GM12878 (cell line): ENCODE data around the gene DLG2. TPM values are rescaled to one million over a fixed set of nuclear protein-coding genes. Genes with fewer than 3 reads are reported as not detected.

Source experiments
- BRCA1 ChIP-seq: IDR thresholded peaks from 2 replicates; pipeline ENCODE4 v1.6.1; 2011; ENCODE audit warnings: low read depth, low read length, improper control_type of control experiment
- CBFB ChIP-seq: IDR thresholded peaks from 2 replicates; pipeline ENCODE4 v1.6.1; 2016; ENCODE audit warnings: antibody characterized with exemption, low read depth
- CEBPZ ChIP-seq: fragments of 150-350 bp; IDR thresholded peaks from 2 replicates; pipeline ENCODE4 v1.6.1; 2016; ENCODE audit warnings: low read depth, low read length
- CHD1 ChIP-seq: IDR thresholded peaks from 2 replicates; pipeline ENCODE4 v1.6.1; 2012; ENCODE audit warnings: low read depth, low read length, improper control_type of control experiment
- DPF2 ChIP-seq: fragments of 450-650 bp; IDR thresholded peaks from 2 replicates; pipeline ENCODE4 v1.6.1; 2017; ENCODE audit warnings: mild to moderate bottlenecking
- FOXK2 ChIP-seq: fragments of 450-650 bp; IDR thresholded peaks from 2 replicates; pipeline ENCODE4 v1.6.1; 2017; ENCODE audit warnings: mild to moderate bottlenecking, moderate library complexity
- HDAC6 ChIP-seq: fragments of 200-600 bp; sonication (generic); IDR thresholded peaks from one replicate; pipeline ENCODE4 v1.8.0; 2017; ENCODE audit warnings: antibody characterized with exemption; ENCODE audit not compliant: unreplicated experiment
- HDGF ChIP-seq: fragments of 450-650 bp; IDR thresholded peaks from 2 replicates; pipeline ENCODE4 v1.6.1; 2016; ENCODE audit warnings: antibody characterized with exemption
- IRF4 ChIP-seq: IDR thresholded peaks from 2 replicates; pipeline ENCODE4 v1.6.1; 2011; ENCODE audit warnings: low read depth, low read length
- KAT2A ChIP-seq: conservative IDR thresholded peaks from 2 replicates; pipeline ENCODE4 v1.6.1; 2011; ENCODE audit warnings: low read depth, low read length; ENCODE audit not compliant: control insufficient read depth
- LARP7 ChIP-seq: fragments of 450-650 bp; IDR thresholded peaks from 2 replicates; pipeline ENCODE4 v1.6.1; 2017; ENCODE audit warnings: mild to moderate bottlenecking
- MEF2A ChIP-seq: IDR thresholded peaks from 2 replicates; pipeline ENCODE4 v1.6.1; 2011; ENCODE audit warnings: low read depth, mild to moderate bottlenecking, low read length, moderate library complexity; ENCODE audit not compliant: insufficient read depth
- MTA3 ChIP-seq: IDR thresholded peaks from 2 replicates; pipeline ENCODE4 v1.6.1; 2012; ENCODE audit warnings: low read length, inconsistent platforms, borderline replicate concordance
- MYB ChIP-seq: fragments of 150-350 bp; IDR thresholded peaks from 2 replicates; pipeline ENCODE4 v1.6.1; 2014; ENCODE audit warnings: mild to moderate bottlenecking, low read depth, low read length, borderline replicate concordance
- NFXL1 ChIP-seq: fragments of 450-650 bp; IDR thresholded peaks from 2 replicates; pipeline ENCODE4 v1.6.1; 2017; ENCODE audit warnings: antibody characterized with exemption, mild to moderate bottlenecking, borderline replicate concordance
- RAD51 ChIP-seq: fragments of 450-650 bp; IDR thresholded peaks from 2 replicates; pipeline ENCODE4 v1.6.1; 2016; ENCODE audit warnings: moderate library complexity, mild to moderate bottlenecking, inconsistent platforms
- RB1 ChIP-seq: fragments of 450-650 bp; formaldehyde crosslinking; IDR thresholded peaks from 2 replicates; pipeline ENCODE4 v1.6.1; 2017; ENCODE audit warnings: mild to moderate bottlenecking, borderline replicate concordance
- RBBP5 ChIP-seq: fragments of 200-600 bp; sonication (generic); conservative IDR thresholded peaks from 2 replicates; pipeline ENCODE4 v1.6.1; 2016
- RCOR1 ChIP-seq: conservative IDR thresholded peaks from 2 replicates; pipeline ENCODE4 v1.6.1; 2012; ENCODE audit warnings: low read depth, low read length, improper control_type of control experiment
- SIN3A ChIP-seq: IDR thresholded peaks from 2 replicates; pipeline ENCODE4 v1.6.1; 2012; ENCODE audit warnings: low read depth, low read length, improper control_type of control experiment
- USF2 ChIP-seq: IDR thresholded peaks from 2 replicates; pipeline ENCODE4 v1.6.1; 2011; ENCODE audit warnings: low read depth, low read length, improper control_type of control experiment, borderline replicate concordance
- WRNIP1 ChIP-seq: IDR thresholded peaks from 2 replicates; pipeline ENCODE4 v1.6.1; 2011; ENCODE audit warnings: low read depth, low read length, improper control_type of control experiment, borderline replicate concordance
- ZZZ3 ChIP-seq: IDR thresholded peaks from 2 replicates; pipeline ENCODE4 v1.6.1; 2011; ENCODE audit warnings: low read depth; ENCODE audit not compliant: control insufficient read depth, insufficient read length
- polyA plus RNA-seq, 11 experiments: library from polyadenylated mRNA; depleted of rRNA in 4 of 11; unstranded in 6 of 11; stranded (reverse) in 5 of 11; fragments of >200 nt; fragmentation: Nextera tagmentation in 4 of 11; fragmentation: Illumina TruSeq in 1 of 11; extraction: Ambion mirVana in 4 of 11; extraction: Trizol in 1 of 11; gene quantifications; 1 replicate in 1 of 11; 2 replicates in 10 of 11; pipeline versions ENCODE4 v1.2.1 to v1.2.3, GENCODE V29; 2011 to 2016; ENCODE audit warnings: inconsistent platforms in 2 of 11, missing spikeins in 2 of 11, low read depth in 1 of 11
- total RNA-seq, 4 experiments: library from RNA; depleted of rRNA in 3 of 4; stranded (reverse); fragments of >200 nt in 3 of 4; fragmentation: Illumina TruSeq in 1 of 4; extraction: Trizol in 1 of 4; gene quantifications; 2 replicates each; pipeline versions ENCODE4 v1.2.1 to v1.2.3, GENCODE V29; 2013 to 2021
- TF ChIP-seq, protein P1 (sequence below): fragments of 450-650 bp; IDR thresholded peaks from 2 replicates; pipeline ENCODE4 v1.6.1; 2017; ENCODE audit warnings: mild to moderate bottlenecking
- TF ChIP-seq, protein P2 (sequence below): fragments of 450-650 bp; formaldehyde crosslinking; IDR thresholded peaks from 2 replicates; pipeline ENCODE4 v1.5.0; 2022; ENCODE audit warnings: mild to moderate bottlenecking, missing genetic modification characterization

DLG2 gene
- total and polyA plus RNA-seq, 10 of the 15 experiments (the other 5 are each of a cell fraction or from before 2014, with no cell fraction given), result 0.09 to 0.98 (median 0.35) TPM

GRCh38 chr11:83835423-83835822 lies 1791.7 kb downstream of the DLG2 start (continued):
- TF ChIP-seq IRF4, result no peak
- TF ChIP-seq RAD51, result no peak
- TF ChIP-seq DPF2, result 0 out of 2 replicates have a peak, but pooled peaks have one; percentile 29
- TF ChIP-seq MEF2A, result no peak
- TF ChIP-seq RB1, result no peak
- no peak for TF ChIP-seq SIN3A
- TF ChIP-seq, protein P1, sequence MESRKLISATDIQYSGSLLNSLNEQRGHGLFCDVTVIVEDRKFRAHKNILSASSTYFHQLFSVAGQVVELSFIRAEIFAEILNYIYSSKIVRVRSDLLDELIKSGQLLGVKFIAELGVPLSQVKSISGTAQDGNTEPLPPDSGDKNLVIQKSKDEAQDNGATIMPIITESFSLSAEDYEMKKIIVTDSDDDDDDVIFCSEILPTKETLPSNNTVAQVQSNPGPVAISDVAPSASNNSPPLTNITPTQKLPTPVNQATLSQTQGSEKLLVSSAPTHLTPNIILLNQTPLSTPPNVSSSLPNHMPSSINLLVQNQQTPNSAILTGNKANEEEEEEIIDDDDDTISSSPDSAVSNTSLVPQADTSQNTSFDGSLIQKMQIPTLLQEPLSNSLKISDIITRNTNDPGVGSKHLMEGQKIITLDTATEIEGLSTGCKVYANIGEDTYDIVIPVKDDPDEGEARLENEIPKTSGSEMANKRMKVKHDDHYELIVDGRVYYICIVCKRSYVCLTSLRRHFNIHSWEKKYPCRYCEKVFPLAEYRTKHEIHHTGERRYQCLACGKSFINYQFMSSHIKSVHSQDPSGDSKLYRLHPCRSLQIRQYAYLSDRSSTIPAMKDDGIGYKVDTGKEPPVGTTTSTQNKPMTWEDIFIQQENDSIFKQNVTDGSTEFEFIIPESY, result no peak
- TF ChIP-seq FOXK2, result no peak
- no peak for TF ChIP-seq LARP7
- TF ChIP-seq RCOR1, result no peak
- peak; percentile 50; the same call in 1 of the 2 replicates for TF ChIP-seq CBFB
- TF ChIP-seq BRCA1, result no peak
- no peak for TF ChIP-seq KAT2A
- TF ChIP-seq CEBPZ, result no peak
- TF ChIP-seq, protein P2, sequence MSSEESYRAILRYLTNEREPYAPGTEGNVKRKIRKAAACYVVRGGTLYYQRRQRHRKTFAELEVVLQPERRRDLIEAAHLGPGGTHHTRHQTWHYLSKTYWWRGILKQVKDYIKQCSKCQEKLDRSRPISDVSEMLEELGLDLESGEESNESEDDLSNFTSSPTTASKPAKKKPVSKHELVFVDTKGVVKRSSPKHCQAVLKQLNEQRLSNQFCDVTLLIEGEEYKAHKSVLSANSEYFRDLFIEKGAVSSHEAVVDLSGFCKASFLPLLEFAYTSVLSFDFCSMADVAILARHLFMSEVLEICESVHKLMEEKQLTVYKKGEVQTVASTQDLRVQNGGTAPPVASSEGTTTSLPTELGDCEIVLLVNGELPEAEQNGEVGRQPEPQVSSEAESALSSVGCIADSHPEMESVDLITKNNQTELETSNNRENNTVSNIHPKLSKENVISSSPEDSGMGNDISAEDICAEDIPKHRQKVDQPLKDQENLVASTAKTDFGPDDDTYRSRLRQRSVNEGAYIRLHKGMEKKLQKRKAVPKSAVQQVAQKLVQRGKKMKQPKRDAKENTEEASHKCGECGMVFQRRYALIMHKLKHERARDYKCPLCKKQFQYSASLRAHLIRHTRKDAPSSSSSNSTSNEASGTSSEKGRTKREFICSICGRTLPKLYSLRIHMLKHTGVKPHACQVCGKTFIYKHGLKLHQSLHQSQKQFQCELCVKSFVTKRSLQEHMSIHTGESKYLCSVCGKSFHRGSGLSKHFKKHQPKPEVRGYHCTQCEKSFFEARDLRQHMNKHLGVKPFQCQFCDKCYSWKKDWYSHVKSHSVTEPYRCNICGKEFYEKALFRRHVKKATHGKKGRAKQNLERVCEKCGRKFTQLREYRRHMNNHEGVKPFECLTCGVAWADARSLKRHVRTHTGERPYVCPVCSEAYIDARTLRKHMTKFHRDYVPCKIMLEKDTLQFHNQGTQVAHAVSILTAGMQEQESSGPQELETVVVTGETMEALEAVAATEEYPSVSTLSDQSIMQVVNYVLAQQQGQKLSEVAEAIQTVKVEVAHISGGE (CRISPR knock-in tag), result no peak
- no peak for TF ChIP-seq WRNIP1
- no peak for TF ChIP-seq CHD1
- TF ChIP-seq NFXL1, result no peak
- no peak for TF ChIP-seq MYB
- TF ChIP-seq ZZZ3, result no peak
- no peak for TF ChIP-seq HDGF
- TF ChIP-seq HDAC6, result no peak
- no peak for TF ChIP-seq MTA3
- TF ChIP-seq RBBP5, result no peak
- TF ChIP-seq USF2, result no peak
